ENCODE results near the gene DLD. TPM values are rescaled to one million over a fixed set of nuclear protein-coding genes. Genes with fewer than 3 reads are reported as not detected.

The DLD gene
- total and polyA plus RNA-seq, 4 donors: 49.4 to 121 (median 67.1) TPM

GRCh38 chr7:107926481-107926880, 35.5 kb downstream of the DLD start:
- Histone ChIP-seq H3K4me1 (ENCODE audit: control insufficient read depth in 4 of 4, insufficient read depth in 4 of 4, low read length in 3 of 4) (no peaks in the 10 kb centered on the region), H3K4me3 (ENCODE audit: low read depth in 1 of 3, low read length in 3 of 3) (no peak overlapping the region), H3K27ac (ENCODE audit: low read depth in 1 of 2, low read length in 2 of 2) (no peak overlapping the region), H3K9me3 (ENCODE audit: control insufficient read depth in 4 of 4, low read length in 3 of 4) (no peaks in the 10 kb centered on the region), H3K9ac (ENCODE audit: low read depth in 1 of 2, low read length in 2 of 2) (no peak overlapping the region), H3K27me3 (ENCODE audit: control insufficient read depth in 4 of 4, insufficient read depth in 4 of 4, low read length in 3 of 4) (no peaks in the 10 kb centered on the region), H3K36me3 (ENCODE audit: control insufficient read depth in 4 of 4, insufficient read depth in 3 of 4, low read depth in 1 of 4, low read length in 3 of 4) (peaks cover 0 to 29% (median 2%) of the 10 kb centered on the region in 4 donors)
- DNase-seq (ENCODE audit: low spot score): no peak
- TF ChIP-seq NR2F2 (IDR thresholded peaks at IDR 0.05) (no peak), RXRA (IDR thresholded peaks at IDR 0.05) (no peak), ZBTB33 (IDR thresholded peaks at IDR 0.05) (no peak)
- 97% methylated on average over 1 of the region's 1 CpG for WGBS

- H3K4me1 ChIP-seq (ENCODE audit: control insufficient read depth in 4 of 4, insufficient read depth in 4 of 4, low read length in 3 of 4): peaks cover 0 to 2% (median 0%) of the 10 kb centered on the region in 4 donors
- no peak for DNase-seq (ENCODE audit: low spot score)
- WGBS: 84% methylated on average over 5 of the region's 5 CpGs
- H3K27ac ChIP-seq (ENCODE audit: low read depth in 1 of 2, low read length in 2 of 2): no peak overlapping the region
- no peak overlapping the region for H3K4me3 ChIP-seq (ENCODE audit: low read depth in 1 of 3, low read length in 3 of 3)
- no peak for TF ChIP-seq SP1 (IDR thresholded peaks at IDR 0.05)
- no peak for TF ChIP-seq HNF4A (conservative IDR thresholded peaks at IDR 0.05)
- TF ChIP-seq, protein P1, sequence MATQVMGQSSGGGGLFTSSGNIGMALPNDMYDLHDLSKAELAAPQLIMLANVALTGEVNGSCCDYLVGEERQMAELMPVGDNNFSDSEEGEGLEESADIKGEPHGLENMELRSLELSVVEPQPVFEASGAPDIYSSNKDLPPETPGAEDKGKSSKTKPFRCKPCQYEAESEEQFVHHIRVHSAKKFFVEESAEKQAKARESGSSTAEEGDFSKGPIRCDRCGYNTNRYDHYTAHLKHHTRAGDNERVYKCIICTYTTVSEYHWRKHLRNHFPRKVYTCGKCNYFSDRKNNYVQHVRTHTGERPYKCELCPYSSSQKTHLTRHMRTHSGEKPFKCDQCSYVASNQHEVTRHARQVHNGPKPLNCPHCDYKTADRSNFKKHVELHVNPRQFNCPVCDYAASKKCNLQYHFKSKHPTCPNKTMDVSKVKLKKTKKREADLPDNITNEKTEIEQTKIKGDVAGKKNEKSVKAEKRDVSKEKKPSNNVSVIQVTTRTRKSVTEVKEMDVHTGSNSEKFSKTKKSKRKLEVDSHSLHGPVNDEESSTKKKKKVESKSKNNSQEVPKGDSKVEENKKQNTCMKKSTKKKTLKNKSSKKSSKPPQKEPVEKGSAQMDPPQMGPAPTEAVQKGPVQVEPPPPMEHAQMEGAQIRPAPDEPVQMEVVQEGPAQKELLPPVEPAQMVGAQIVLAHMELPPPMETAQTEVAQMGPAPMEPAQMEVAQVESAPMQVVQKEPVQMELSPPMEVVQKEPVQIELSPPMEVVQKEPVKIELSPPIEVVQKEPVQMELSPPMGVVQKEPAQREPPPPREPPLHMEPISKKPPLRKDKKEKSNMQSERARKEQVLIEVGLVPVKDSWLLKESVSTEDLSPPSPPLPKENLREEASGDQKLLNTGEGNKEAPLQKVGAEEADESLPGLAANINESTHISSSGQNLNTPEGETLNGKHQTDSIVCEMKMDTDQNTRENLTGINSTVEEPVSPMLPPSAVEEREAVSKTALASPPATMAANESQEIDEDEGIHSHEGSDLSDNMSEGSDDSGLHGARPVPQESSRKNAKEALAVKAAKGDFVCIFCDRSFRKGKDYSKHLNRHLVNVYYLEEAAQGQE (IDR thresholded peaks at IDR 0.05): no peak
- TF ChIP-seq EGR1 (IDR thresholded peaks at IDR 0.05; ENCODE audit: low read depth in 2 of 2): no peak
- TF ChIP-seq RXRA (IDR thresholded peaks at IDR 0.05): no peak
- TF ChIP-seq GABPA (IDR thresholded peaks at IDR 0.05 in 1 of 2, conservative IDR thresholded peaks at IDR 0.05 in 1 of 2): no peak
- TF ChIP-seq, protein P2, sequence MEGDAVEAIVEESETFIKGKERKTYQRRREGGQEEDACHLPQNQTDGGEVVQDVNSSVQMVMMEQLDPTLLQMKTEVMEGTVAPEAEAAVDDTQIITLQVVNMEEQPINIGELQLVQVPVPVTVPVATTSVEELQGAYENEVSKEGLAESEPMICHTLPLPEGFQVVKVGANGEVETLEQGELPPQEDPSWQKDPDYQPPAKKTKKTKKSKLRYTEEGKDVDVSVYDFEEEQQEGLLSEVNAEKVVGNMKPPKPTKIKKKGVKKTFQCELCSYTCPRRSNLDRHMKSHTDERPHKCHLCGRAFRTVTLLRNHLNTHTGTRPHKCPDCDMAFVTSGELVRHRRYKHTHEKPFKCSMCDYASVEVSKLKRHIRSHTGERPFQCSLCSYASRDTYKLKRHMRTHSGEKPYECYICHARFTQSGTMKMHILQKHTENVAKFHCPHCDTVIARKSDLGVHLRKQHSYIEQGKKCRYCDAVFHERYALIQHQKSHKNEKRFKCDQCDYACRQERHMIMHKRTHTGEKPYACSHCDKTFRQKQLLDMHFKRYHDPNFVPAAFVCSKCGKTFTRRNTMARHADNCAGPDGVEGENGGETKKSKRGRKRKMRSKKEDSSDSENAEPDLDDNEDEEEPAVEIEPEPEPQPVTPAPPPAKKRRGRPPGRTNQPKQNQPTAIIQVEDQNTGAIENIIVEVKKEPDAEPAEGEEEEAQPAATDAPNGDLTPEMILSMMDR (IDR thresholded peaks at IDR 0.05; ENCODE audit: low read depth, low read length, missing input control): no peak
- peaks cover 0 to 8% (median under 1%) of the 10 kb centered on the region in 4 donors for H3K36me3 ChIP-seq (ENCODE audit: control insufficient read depth in 4 of 4, insufficient read depth in 3 of 4, low read depth in 1 of 4, low read length in 3 of 4)
- no peak overlapping the region for H3K9ac ChIP-seq (ENCODE audit: low read depth in 1 of 2, low read length in 2 of 2)
- H3K27me3 ChIP-seq (ENCODE audit: control insufficient read depth in 4 of 4, insufficient read depth in 4 of 4, low read length in 3 of 4): no peaks in the 10 kb centered on the region
- no peaks in the 10 kb centered on the region for H3K9me3 ChIP-seq (ENCODE audit: control insufficient read depth in 4 of 4, low read length in 3 of 4)
Measured at GRCh38 chr7:107931740-107932515, 40.9 kb downstream of the DLD start.

All from liver (tissue), 9 donors.